GM19023 (cell line): Measurements from ENCODE around the gene ELAVL2.
"Not testable (repeated sequence)": the region's sequence is repeated elsewhere in the genome, so short reads cannot be mapped to it uniquely, and the experiment has no call there.

Experiments
- ATAC-seq: cut with Tn5 transposase; IDR thresholded peaks from one replicate; pipeline ENCODE4 v1.9.1; 2021; ENCODE audit warnings: mild to moderate bottlenecking, moderate library complexity; ENCODE audit not compliant: unreplicated experiment

The ELAVL2 gene

GRCh38 chr9:23730364-23730763, 95.7 kb downstream of the ELAVL2 start:
- no peak for ATAC-seq

- no peak for ATAC-seq
Measured at GRCh38 chr9:23728736-23729135, 97.3 kb downstream of the ELAVL2 start.

GRCh38 chr9:23725279-23725946, 100.6 kb downstream of the ELAVL2 start:
- ATAC-seq: no peak

- no peak for ATAC-seq
Measured at GRCh38 chr9:23723672-23724071, 102.4 kb downstream of the ELAVL2 start.

- ATAC-seq: not testable (repeated sequence)
Measured at GRCh38 chr9:23723048-23723447, 103.0 kb downstream of the ELAVL2 start.

- ATAC-seq: no peak
Measured at GRCh38 chr9:23721466-23721865, 104.6 kb downstream of the ELAVL2 start.

- no peak for ATAC-seq
Measured at GRCh38 chr9:23717505-23717904, 108.5 kb downstream of the ELAVL2 start.

GRCh38 chr9:23707249-23707648, 118.8 kb downstream of the ELAVL2 start:
- ATAC-seq: no peak

- no peak for ATAC-seq
Measured at GRCh38 chr9:23702311-23702922, 123.6 kb downstream of the ELAVL2 start.

- ATAC-seq: no peak
Measured at GRCh38 chr9:23701291-23701690, 124.7 kb downstream of the ELAVL2 start.

GRCh38 chr9:23700359-23700758, 125.7 kb downstream of the ELAVL2 start:
- no peak for ATAC-seq

GRCh38 chr9:23698161-23698560, 127.9 kb downstream of the ELAVL2 start:
- no peak for ATAC-seq

- no peak for ATAC-seq
Measured at GRCh38 chr9:23695572-23695971, 130.5 kb downstream of the ELAVL2 start.

GRCh38 chr9:23693374-23693773, 132.7 kb downstream of the ELAVL2 start:
- no peak for ATAC-seq

GRCh38 chr9:23686896-23687295, 139.1 kb downstream of the ELAVL2 start:
- no peak for ATAC-seq

GRCh38 chr9:23686257-23686656, 139.8 kb downstream of the ELAVL2 start:
- ATAC-seq: no peak

- ATAC-seq: no peak
Measured at GRCh38 chr9:23683611-23684061, 142.4 kb downstream of the ELAVL2 start.

GRCh38 chr9:23682891-23683431, 143.1 kb downstream of the ELAVL2 start:
- ATAC-seq: no peak

- ATAC-seq: no peak
Measured at GRCh38 chr9:23682352-23682751, 143.7 kb downstream of the ELAVL2 start.

- no peak for ATAC-seq
Measured at GRCh38 chr9:23677446-23677845, 148.6 kb downstream of the ELAVL2 start.

GRCh38 chr9:23674016-23674585, 151.9 kb downstream of the ELAVL2 start:
- no peak for ATAC-seq

GRCh38 chr9:23672151-23672550, 153.9 kb downstream of the ELAVL2 start:
- no peak for ATAC-seq
